Hematopoietic multipotent progenitor cell treated with erythropoietin and hydrocortisone succinate and interleukin-3 and kit ligand, for 4 days (in vitro differentiated cells): ENCODE measurements around the gene AJAP1.

Experiments used
- DNase-seq: peaks from one replicate; pipeline ENCODE4 v3.0.0-alpha.2; 2015

Gene AJAP1

GRCh38 chr1:4684864-4685522 is 30.6 kb downstream of the AJAP1 start:
- DNase-seq: no peak

GRCh38 chr1:4685523-4685865 is 31.1 kb downstream of the AJAP1 start:
- no peak for DNase-seq

GRCh38 chr1:4687943-4688342 is 33.5 kb downstream of the AJAP1 start:
- DNase-seq: no peak

GRCh38 chr1:4689271-4689935 is 35.0 kb downstream of the AJAP1 start:
- DNase-seq: no peak

GRCh38 chr1:4689941-4690635 is 35.7 kb downstream of the AJAP1 start:
- DNase-seq: no peak

GRCh38 chr1:4690951-4691675 is 36.7 kb downstream of the AJAP1 start:
- DNase-seq: no peak

- no peak for DNase-seq
Measured at GRCh38 chr1:4691766-4692405, 37.5 kb downstream of the AJAP1 start.

- DNase-seq: no peak
Measured at GRCh38 chr1:4692437-4692836, 38.0 kb downstream of the AJAP1 start.

GRCh38 chr1:4693331-4693730 is 38.9 kb downstream of the AJAP1 start:
- no peak for DNase-seq

- DNase-seq: no peak
Measured at GRCh38 chr1:4693891-4694290, 39.5 kb downstream of the AJAP1 start.

- DNase-seq: no peak
Measured at GRCh38 chr1:4694492-4694891, 40.1 kb downstream of the AJAP1 start.

- DNase-seq: no peak
Measured at GRCh38 chr1:4695241-4695640, 40.8 kb downstream of the AJAP1 start.

GRCh38 chr1:4696161-4696745 is 41.8 kb downstream of the AJAP1 start:
- DNase-seq: no peak

GRCh38 chr1:4696753-4697152 is 42.3 kb downstream of the AJAP1 start:
- DNase-seq: no peak

GRCh38 chr1:4697801-4698200 is 43.4 kb downstream of the AJAP1 start:
- DNase-seq: no peak

GRCh38 chr1:4698911-4699310 is 44.5 kb downstream of the AJAP1 start:
- DNase-seq: no peak

GRCh38 chr1:4699376-4700301 is 45.2 kb downstream of the AJAP1 start:
- DNase-seq: no peak

GRCh38 chr1:4700801-4701200 is 46.4 kb downstream of the AJAP1 start:
- no peak for DNase-seq

- DNase-seq: no peak
Measured at GRCh38 chr1:4701276-4701675, 46.9 kb downstream of the AJAP1 start.

- DNase-seq: no peak
Measured at GRCh38 chr1:4702464-4702863, 48.1 kb downstream of the AJAP1 start.

GRCh38 chr1:4702932-4703331 is 48.5 kb downstream of the AJAP1 start:
- no peak for DNase-seq

GRCh38 chr1:4703646-4704045 is 49.2 kb downstream of the AJAP1 start:
- no peak for DNase-seq
